ENCODE results near the gene MUS81. TPM values are rescaled to one million over a fixed set of nuclear protein-coding genes. Genes with fewer than 3 reads are reported as not detected.

MUS81 gene
- total and polyA plus RNA-seq, 10 of the 15 experiments (the other 5 are each of a cell fraction or from before 2014, with no cell fraction given) = 11.8 to 76.1 (median 48.4) TPM

GRCh38 chr11:65900125-65900898 lies 40.1 kb downstream of the MUS81 start, which contains the start of gene FOSL1 (continued):
- TF ChIP-seq PRDM15 (CRISPR knock-in tag; IDR thresholded peaks at IDR 0.05) (no peak), IRF4 (IDR thresholded peaks at IDR 0.05; ENCODE audit: low read depth, low read length) (no peak), SUPT20H (IDR thresholded peaks at IDR 0.05; ENCODE audit: borderline replicate concordance, control insufficient read depth, low read depth, low read length) (no peak), NR2C2 (IDR thresholded peaks at IDR 0.05; ENCODE audit: borderline replicate concordance, control insufficient read depth, insufficient read length, low read depth) (no peak), ZSCAN29 (IDR thresholded peaks at IDR 0.05) (no peak), MXI1 (IDR thresholded peaks at IDR 0.05; ENCODE audit: low read depth, low read length) (no peak; the same call in 1 of the 2 replicates), DPF2 (IDR thresholded peaks at IDR 0.05) (peak; percentile 67; the same call in 1 of the 2 replicates), FOXM1 (IDR thresholded peaks at IDR 0.05; ENCODE audit: low read depth, low read length) (no peak), EED (IDR thresholded peaks at IDR 0.05; ENCODE audit: low read depth) (no peak), RAD21 (IDR thresholded peaks at IDR 0.05; ENCODE audit: insufficient read depth, low read depth, low read length) (no peak), CBX5 (IDR thresholded peaks at IDR 0.05; ENCODE audit: low read depth) (no peak), GATAD2B (conservative IDR thresholded peaks at IDR 0.05; ENCODE audit: low read depth) (peak; percentile 67; the same call in 1 of the 2 replicates), HDGF (IDR thresholded peaks at IDR 0.05) (0 out of 2 replicates have a peak, but pooled peaks have one; percentile 50), MEF2A (IDR thresholded peaks at IDR 0.05; ENCODE audit: insufficient read depth, low read depth, low read length) (no peak), FOXK2 (IDR thresholded peaks at IDR 0.05) (peak; percentile 89), ZBED1 (IDR thresholded peaks at IDR 0.05; ENCODE audit: borderline replicate concordance) (no peak), IKZF1 (conservative IDR thresholded peaks at IDR 0.05) (peak; percentile 51; the same call in 1 of the 2 replicates), SREBF2 (IDR thresholded peaks at IDR 0.05; ENCODE audit: low read length) (no peak), STAT1 (conservative IDR thresholded peaks at IDR 0.05) (no peak), STAT3 (IDR thresholded peaks at IDR 0.05; ENCODE audit: low read depth, low read length) (no peak), POU2F2 (IDR thresholded peaks at IDR 0.05; ENCODE audit: borderline replicate concordance, low read depth, low read length) (peak; percentile 29; the same call in 1 of the 3 replicates), HDAC2 (IDR thresholded peaks at IDR 0.05) (no peak), ATF3 (IDR thresholded peaks at IDR 0.05; ENCODE audit: borderline replicate concordance, extremely low read depth, low read depth, low read length) (no peak), SIX5 (IDR thresholded peaks at IDR 0.05; ENCODE audit: low read depth, low read length, severe bottlenecking) (no peak), MTA2 (IDR thresholded peaks at IDR 0.05; ENCODE audit: low read depth) (no peak), NRF1 (conservative IDR thresholded peaks at IDR 0.05; ENCODE audit: low read depth, low read length) (no peak), BMI1 (IDR thresholded peaks at IDR 0.05; ENCODE audit: borderline replicate concordance) (no peak)
